ENCODE results near the gene FBXO46. TPM values are rescaled to one million over a fixed set of nuclear protein-coding genes. Genes with fewer than 3 reads are reported as not detected.

Gene FBXO46
- total RNA-seq, 1 experiment from 2014 or later = 18.8 TPM

GRCh38 chr19:45768984-45769782, 38.5 kb upstream of the FBXO46 start, which contains the start of gene SIX5:
Gene SIX5 (minus strand): TSS chr19:45769252. CDS start chr19:45768844, 408 bp downstream.
- POLR2A ChIA-PET (ENCODE audit: low non-redundant PET) = interaction anchor here (0.5 to 0.9 kb wide), 10 partner anchors 10 to 1580 kb away, joined by 3 to 21 read pairs (median 6); partner anchors contain the start of genes DHX34, DMPK, FBXO46 and QPCTL
- intact Hi-C loops (cut with micrococcal nuclease; ENCODE audit: unreplicated experiment) = no loop called here
- CTCF ChIA-PET = interaction anchor here (0.6 to 3.0 kb wide), 7 partner anchors 10 to 127 kb away, joined by 3 to 17 read pairs (median 7); no protein-coding TSS in a partner anchor
- DNase-seq (ENCODE audit: low spot score) = peak; percentile 99
- Histone ChIP-seq H3K27ac (ENCODE audit: low read depth, low read length, poor library complexity, severe bottlenecking) (peak within 1 kb of the TSS; percentile 98), H3K27me3 (replicated peaks; ENCODE audit: insufficient read depth, low read depth, low read length, poor library complexity) (no peaks in the 10 kb centered on the region), H3K36me3 (ENCODE audit: insufficient read depth, low read length, poor library complexity, severe bottlenecking) (no peaks in the 10 kb centered on the region), H3K4me3 (ENCODE audit: low read depth, low read length, poor library complexity, severe bottlenecking) (peak within 1 kb of the TSS; percentile 89), H3K9me3 (ENCODE audit: low read depth, low read length, poor library complexity, severe bottlenecking) (no peaks in the 10 kb centered on the region), H3K4me1 (ENCODE audit: insufficient read depth, low read length, poor library complexity, severe bottlenecking) (peaks cover 20% of the 10 kb centered on the region)
- TF ChIP-seq CTCF (conservative IDR thresholded peaks at IDR 0.05; ENCODE audit: low read depth, low read length) = no peak
- TF ChIP-seq EZH2 (IDR thresholded peaks at IDR 0.05; ENCODE audit: borderline replicate concordance, low read depth, low read length, poor library complexity, severe bottlenecking) = no peak
- no TSS peak for BruUV-seq (replicated peaks)

GRCh38 chr19:45768655-45768983, 37.9 kb upstream of the FBXO46 start:
- Histone ChIP-seq H3K27ac (ENCODE audit: low read depth, low read length, poor library complexity, severe bottlenecking) (peak overlapping the region; percentile 98), H3K36me3 (ENCODE audit: insufficient read depth, low read length, poor library complexity, severe bottlenecking) (no peaks in the 10 kb centered on the region), H3K4me1 (ENCODE audit: insufficient read depth, low read length, poor library complexity, severe bottlenecking) (peaks cover 22% of the 10 kb centered on the region), H3K27me3 (replicated peaks; ENCODE audit: insufficient read depth, low read depth, low read length, poor library complexity) (no peaks in the 10 kb centered on the region), H3K4me3 (ENCODE audit: low read depth, low read length, poor library complexity, severe bottlenecking) (peak overlapping the region; percentile 89), H3K9me3 (ENCODE audit: low read depth, low read length, poor library complexity, severe bottlenecking) (no peaks in the 10 kb centered on the region)
- intact Hi-C loops (cut with micrococcal nuclease; ENCODE audit: unreplicated experiment) = no loop called here
- TF ChIP-seq CTCF (conservative IDR thresholded peaks at IDR 0.05; ENCODE audit: low read depth, low read length) (no peak), EZH2 (IDR thresholded peaks at IDR 0.05; ENCODE audit: borderline replicate concordance, low read depth, low read length, poor library complexity, severe bottlenecking) (no peak)
- ChIA-PET CTCF (interaction anchor here (2.4 to 3.0 kb wide), 2 partner anchors 10 to 31 kb away, joined by 15 to 17 read pairs; no protein-coding TSS in a partner anchor), POLR2A (ENCODE audit: low non-redundant PET) (interaction anchor here (0.5 to 0.6 kb wide), 2 partner anchors 38 to 126 kb away, joined by 3 to 5 read pairs; partner anchors contain the start of gene FBXO46)
- BruUV-seq (replicated peaks) = no TSS peak
- peak; percentile 67 for DNase-seq (ENCODE audit: low spot score)

GRCh38 chr19:45767881-45768654, 37.4 kb upstream of the FBXO46 start:
- peak; percentile 69 for DNase-seq (ENCODE audit: low spot score)
- CTCF ChIA-PET = interaction anchor here (3.0 kb wide), 1 partner anchor 31 kb away, joined by 17 read pairs; no protein-coding TSS in a partner anchor
- TF ChIP-seq CTCF (conservative IDR thresholded peaks at IDR 0.05; ENCODE audit: low read depth, low read length) (no peak), EZH2 (IDR thresholded peaks at IDR 0.05; ENCODE audit: borderline replicate concordance, low read depth, low read length, poor library complexity, severe bottlenecking) (no peak)
- Histone ChIP-seq H3K36me3 (ENCODE audit: insufficient read depth, low read length, poor library complexity, severe bottlenecking) (no peaks in the 10 kb centered on the region), H3K4me1 (ENCODE audit: insufficient read depth, low read length, poor library complexity, severe bottlenecking) (peaks cover 22% of the 10 kb centered on the region), H3K27ac (ENCODE audit: low read depth, low read length, poor library complexity, severe bottlenecking) (peak overlapping the region; percentile 98), H3K27me3 (replicated peaks; ENCODE audit: insufficient read depth, low read depth, low read length, poor library complexity) (no peaks in the 10 kb centered on the region), H3K4me3 (ENCODE audit: low read depth, low read length, poor library complexity, severe bottlenecking) (peak overlapping the region; percentile 89), H3K9me3 (ENCODE audit: low read depth, low read length, poor library complexity, severe bottlenecking) (no peaks in the 10 kb centered on the region)
- intact Hi-C loops (cut with micrococcal nuclease; ENCODE audit: unreplicated experiment) = no loop called here
- BruUV-seq (replicated peaks) = no TSS peak
- POLR2A ChIA-PET (ENCODE audit: low non-redundant PET) = interaction anchor here (0.5 to 0.6 kb wide), 2 partner anchors 37 to 51 kb away, joined by 5 read pairs; partner anchors contain the start of gene FBXO46

All from A673 (cell line).